A673 (cell line): Measurements from ENCODE around the gene AAR2. TPM values are rescaled to one million over a fixed set of nuclear protein-coding genes. Genes with fewer than 3 reads are reported as not detected.

Source experiments
- BruUV-seq: library from RNA; stranded (reverse); fragments of 400-500 nt; replicated peaks from 2 replicates; lab custom pipeline; 2021; lab: Mats Ljungman, UMichigan
- CTCF ChIA-PET: fragments of 300-600 bp; sonication (Branson Sonifier 250); formaldehyde crosslinking; loops from one replicate; lab custom pipeline; 2022; ENCODE audit warnings: antibody characterized with exemption; lab: Charles Lee
- POLR2A ChIA-PET: fragments of 300-600 bp; sonication (Branson Sonifier 250); formaldehyde crosslinking; loops from one replicate; lab custom pipeline; 2022; ENCODE audit warnings: antibody characterized with exemption; ENCODE audit not compliant: low non-redundant PET; lab: Charles Lee
- DNase-seq: peaks from one replicate; pipeline ENCODE4 v3.0.0-alpha.2; 2015; ENCODE audit warnings: low spot score
- H3K27ac ChIP-seq: fragments of 200-600 bp; sonication (generic); 2 replicates; pipeline ENCODE4 v1.5.1; 2016; ENCODE audit warnings: mixed run types, low read depth, mild to moderate bottlenecking, mixed read lengths, antibody characterized with exemption, low read length; ENCODE audit not compliant: poor library complexity, severe bottlenecking
- H3K27me3 ChIP-seq: fragments of 200-600 bp; sonication (generic); replicated peaks from 2 replicates; pipeline ENCODE4 v1.6.1; 2017; ENCODE audit warnings: mixed run types, low read depth, mild to moderate bottlenecking, mixed read lengths, antibody characterized with exemption, low read length; ENCODE audit not compliant: insufficient read depth, poor library complexity
- H3K36me3 ChIP-seq: fragments of 200-600 bp; sonication (generic); 2 replicates; pipeline ENCODE4 v1.6.1; 2016; ENCODE audit warnings: mixed run types, mild to moderate bottlenecking, mixed read lengths, antibody characterized with exemption, low read length; ENCODE audit not compliant: insufficient read depth, poor library complexity, severe bottlenecking
- H3K4me1 ChIP-seq: fragments of 200-600 bp; sonication (generic); 2 replicates; pipeline ENCODE4 v1.6.1; 2017; ENCODE audit warnings: mixed run types, mild to moderate bottlenecking, mixed read lengths, antibody characterized with exemption, low read length; ENCODE audit not compliant: insufficient read depth, poor library complexity, severe bottlenecking
- H3K4me3 ChIP-seq: fragments of 200-600 bp; sonication (generic); 2 replicates; pipeline ENCODE4 v1.5.1; 2016; ENCODE audit warnings: low read depth, mixed run types, mild to moderate bottlenecking, mixed read lengths, low read length; ENCODE audit not compliant: poor library complexity, severe bottlenecking
- H3K9me3 ChIP-seq: fragments of 200-600 bp; sonication (generic); 2 replicates; pipeline ENCODE4 v1.6.1; 2016; ENCODE audit warnings: mixed run types, low read depth, mild to moderate bottlenecking, mixed read lengths, antibody characterized with exemption, low read length; ENCODE audit not compliant: poor library complexity, severe bottlenecking
- EZH2 ChIP-seq: fragments of 200-600 bp; sonication (generic); IDR thresholded peaks from 2 replicates; pipeline ENCODE4 v1.6.1; 2017; ENCODE audit warnings: borderline replicate concordance, low read depth, mild to moderate bottlenecking, mixed read lengths, antibody characterized with exemption, low read length; ENCODE audit not compliant: poor library complexity, severe bottlenecking
- intact Hi-C: fragments of 100-400 bp; cut with micrococcal nuclease; formaldehyde crosslinking; loops from one replicate; pipeline ENCODE4 v1.10.0; 2022; ENCODE audit not compliant: unreplicated experiment
- total RNA-seq: library from RNA; stranded (reverse); gene quantifications from 2 replicates; pipeline ENCODE4 v1.2.3, GENCODE V29; 2021
- TF ChIP-seq, protein P1 (sequence below): fragments of 300-800, 200-600 bp; sonication (generic); conservative IDR thresholded peaks from 2 replicates; pipeline ENCODE4 v1.5.1; 2017; ENCODE audit warnings: low read depth, mild to moderate bottlenecking, antibody characterized with exemption, low read length, moderate library complexity, mixed read lengths

Gene AAR2
- total RNA-seq, 1 experiment from 2014 or later = 33.6 TPM

DNA sequence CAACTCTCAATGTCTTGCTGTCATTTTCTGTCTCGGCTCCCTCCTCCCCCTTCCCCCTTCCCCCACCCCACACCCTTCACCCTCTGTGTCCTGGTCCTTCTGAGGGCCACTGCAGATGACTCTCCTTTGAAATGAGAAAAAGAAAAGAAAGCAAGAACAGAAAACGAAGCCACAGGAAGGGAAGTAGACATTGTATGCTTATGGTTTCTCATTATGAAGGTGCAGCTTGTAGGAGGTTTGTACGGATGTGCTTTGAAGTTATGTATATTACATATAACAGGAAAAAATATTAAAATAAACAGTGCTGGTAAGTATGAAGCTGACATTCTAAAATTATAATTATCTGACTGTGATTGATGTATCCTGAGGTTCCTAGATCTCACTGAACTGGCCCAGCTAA is 6.3 kb upstream of the AAR2 start:
- CTCF ChIA-PET = interaction anchor here (0.5 kb wide), 1 partner anchor 26 kb away, joined by 9 read pairs; no protein-coding TSS in a partner anchor
- Histone ChIP-seq H3K36me3 (no peaks in the 10 kb centered on the region), H3K4me3 (no peak overlapping the region), H3K9me3 (no peaks in the 10 kb centered on the region), H3K27ac (no peak overlapping the region), H3K27me3 (no peaks in the 10 kb centered on the region), H3K4me1 (no peaks in the 10 kb centered on the region)
- intact Hi-C loops = no loop called here
- POLR2A ChIA-PET = no interaction called here
- no TSS peak for BruUV-seq
- DNase-seq = no peak
- TF ChIP-seq EZH2 = no peak
- TF ChIP-seq, protein P1, sequence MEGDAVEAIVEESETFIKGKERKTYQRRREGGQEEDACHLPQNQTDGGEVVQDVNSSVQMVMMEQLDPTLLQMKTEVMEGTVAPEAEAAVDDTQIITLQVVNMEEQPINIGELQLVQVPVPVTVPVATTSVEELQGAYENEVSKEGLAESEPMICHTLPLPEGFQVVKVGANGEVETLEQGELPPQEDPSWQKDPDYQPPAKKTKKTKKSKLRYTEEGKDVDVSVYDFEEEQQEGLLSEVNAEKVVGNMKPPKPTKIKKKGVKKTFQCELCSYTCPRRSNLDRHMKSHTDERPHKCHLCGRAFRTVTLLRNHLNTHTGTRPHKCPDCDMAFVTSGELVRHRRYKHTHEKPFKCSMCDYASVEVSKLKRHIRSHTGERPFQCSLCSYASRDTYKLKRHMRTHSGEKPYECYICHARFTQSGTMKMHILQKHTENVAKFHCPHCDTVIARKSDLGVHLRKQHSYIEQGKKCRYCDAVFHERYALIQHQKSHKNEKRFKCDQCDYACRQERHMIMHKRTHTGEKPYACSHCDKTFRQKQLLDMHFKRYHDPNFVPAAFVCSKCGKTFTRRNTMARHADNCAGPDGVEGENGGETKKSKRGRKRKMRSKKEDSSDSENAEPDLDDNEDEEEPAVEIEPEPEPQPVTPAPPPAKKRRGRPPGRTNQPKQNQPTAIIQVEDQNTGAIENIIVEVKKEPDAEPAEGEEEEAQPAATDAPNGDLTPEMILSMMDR = no peak

DNA sequence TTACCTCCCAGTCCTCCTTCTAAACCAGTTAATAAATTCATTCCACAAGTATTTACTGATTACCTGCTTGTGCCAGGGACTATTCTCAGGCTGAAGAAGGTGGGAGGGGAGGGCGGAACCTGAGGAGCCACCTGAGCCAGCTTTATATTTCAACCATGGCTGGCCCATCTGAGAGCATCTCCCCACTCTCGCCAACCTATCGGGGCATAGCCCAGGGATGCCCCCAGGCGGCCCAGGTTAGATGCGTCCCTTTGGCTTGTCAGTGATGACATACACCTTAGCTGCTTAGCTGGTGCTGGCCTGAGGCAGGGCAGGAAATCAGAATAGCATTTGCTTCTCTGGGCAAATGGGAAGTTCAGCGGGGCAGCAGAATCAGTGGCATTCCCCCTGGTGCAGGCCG is 4.9 kb upstream of the AAR2 start:
- Histone ChIP-seq H3K4me1 (no peaks in the 10 kb centered on the region), H3K27me3 (no peaks in the 10 kb centered on the region), H3K4me3 (no peak overlapping the region), H3K27ac (no peak overlapping the region), H3K36me3 (no peaks in the 10 kb centered on the region), H3K9me3 (no peaks in the 10 kb centered on the region)
- ChIA-PET POLR2A (interaction anchor here (0.5 kb wide), 1 partner anchor 372 kb away, joined by 4 read pairs; no protein-coding TSS in a partner anchor), CTCF (no interaction called here)
- TF ChIP-seq, protein P1 = no peak
- TF ChIP-seq EZH2 = no peak
- intact Hi-C loops = no loop called here
- BruUV-seq = no TSS peak
- DNase-seq = no peak

DNA sequence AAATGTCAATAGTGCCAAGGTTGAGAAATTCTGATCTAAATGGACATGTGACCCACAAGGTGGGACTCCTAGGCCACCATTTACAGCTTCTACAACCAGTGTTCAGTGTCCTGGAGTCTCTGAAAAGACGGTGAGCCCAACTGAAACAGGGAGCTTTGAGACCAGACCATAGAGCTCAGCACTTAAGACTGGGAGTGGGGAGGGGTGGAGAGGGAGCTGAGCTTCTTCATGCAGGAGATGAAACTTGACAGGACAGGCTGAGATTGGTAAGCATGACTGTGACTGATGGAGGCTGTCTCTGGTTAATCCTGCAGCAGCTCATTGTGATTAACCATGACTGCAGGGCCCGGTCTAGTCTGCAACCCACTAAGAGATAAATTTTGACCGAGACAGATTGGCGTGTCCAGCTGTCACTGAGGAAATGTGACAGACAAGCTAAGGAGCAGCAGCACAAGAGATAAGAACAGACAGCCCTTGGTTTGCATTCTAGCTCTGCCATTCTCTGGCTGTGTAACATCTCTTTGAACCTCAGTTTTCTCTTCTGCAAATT is 1.4 kb upstream of the AAR2 start:
- H3K27me3 ChIP-seq = no peaks in the 10 kb centered on the region
- POLR2A ChIA-PET = no interaction called here
- no peak for TF ChIP-seq EZH2
- TF ChIP-seq, protein P1 = no peak
- CTCF ChIA-PET = interaction anchor here (0.6 kb wide), 1 partner anchor 32 kb away, joined by 10 read pairs; no protein-coding TSS in a partner anchor
- H3K36me3 ChIP-seq = peaks cover under 1% of the 10 kb centered on the region
- H3K4me3 ChIP-seq = no peak overlapping the region
- no TSS peak for BruUV-seq
- intact Hi-C loops = no loop called here
- H3K4me1 ChIP-seq = peaks cover 4% of the 10 kb centered on the region
- H3K27ac ChIP-seq = no peak overlapping the region
- H3K9me3 ChIP-seq = no peaks in the 10 kb centered on the region
- no peak for DNase-seq
